K562 (cell line): ENCODE results near the gene RAB7A. TPM values are rescaled to one million over a fixed set of nuclear protein-coding genes. Genes with fewer than 3 reads are reported as not detected.

Experiments
- PREB ChIP-seq: sonication (generic); formaldehyde crosslinking; IDR thresholded peaks from 2 replicates; pipeline ENCODE4 v1.8.1; 2023; ENCODE audit warnings: mild to moderate bottlenecking, missing genetic modification reagents
- SNRNP70 ChIP-seq: fragments of 200-400 bp; formaldehyde crosslinking; optimal IDR thresholded peaks from 2 replicates; pipeline ENCODE3; 2017; ENCODE audit warnings: low read depth, low read length
- TRIM25 ChIP-seq: fragments of 450-650 bp; IDR thresholded peaks from 2 replicates; pipeline ENCODE4 v1.7.0; 2016; ENCODE audit warnings: borderline replicate concordance
- XRCC5 ChIP-seq: fragments of 200-400 bp; formaldehyde crosslinking; IDR thresholded peaks from 2 replicates; pipeline ENCODE4 v1.6.1; 2017; ENCODE audit warnings: low read depth, mild to moderate bottlenecking, low read length
- ZNF586 ChIP-seq: fragments of 450-650 bp; formaldehyde crosslinking; conservative IDR thresholded peaks from 2 replicates; pipeline ENCODE4 v1.4.0; 2020; ENCODE audit warnings: mild to moderate bottlenecking, moderate library complexity
- polyA plus RNA-seq, 8 experiments: library from polyadenylated mRNA; depleted of rRNA in 4 of 8; stranded (reverse) in 5 of 8; unstranded in 3 of 8; fragments of >200 nt; fragmentation: Nextera tagmentation in 2 of 8; fragmentation: Illumina TruSeq in 1 of 8; extraction: Ambion mirVana in 2 of 8; extraction: Trizol in 1 of 8; gene quantifications; 2 replicates each; pipeline versions ENCODE4 v1.2.1 to v1.2.3, GENCODE V29; 2011 to 2014; ENCODE audit warnings: inconsistent platforms in 1 of 8, missing spikeins in 1 of 8
- total RNA-seq, 7 experiments: library from RNA; depleted of rRNA in 6 of 7; stranded (reverse); fragments of >200 nt in 6 of 7; fragmentation: Illumina TruSeq in 2 of 7; extraction: Trizol in 2 of 7; gene quantifications; 2 replicates each; pipeline versions ENCODE4 v1.2.1 to v1.2.3, GENCODE V29; 2011 to 2021; ENCODE audit warnings: low replicate concordance in 1 of 7
- TF ChIP-seq, protein P1 (sequence below): sonication (generic); formaldehyde crosslinking; IDR thresholded peaks from 2 replicates; pipeline ENCODE4 v1.8.1; 2023; ENCODE audit warnings: mild to moderate bottlenecking, missing genetic modification reagents, moderate library complexity

RAB7A gene
- total and polyA plus RNA-seq, 9 of the 15 experiments (the other 6 are each of a cell fraction or from before 2014, with no cell fraction given) = 30.9 to 204 (median 72.8) TPM

- TF ChIP-seq ZNF586 (CRISPR knock-in tag) (no peak), TRIM25 (no peak), SNRNP70 (no peak), PREB (CRISPR knock-in tag) (no peak), XRCC5 (no peak)
- TF ChIP-seq, protein P1, sequence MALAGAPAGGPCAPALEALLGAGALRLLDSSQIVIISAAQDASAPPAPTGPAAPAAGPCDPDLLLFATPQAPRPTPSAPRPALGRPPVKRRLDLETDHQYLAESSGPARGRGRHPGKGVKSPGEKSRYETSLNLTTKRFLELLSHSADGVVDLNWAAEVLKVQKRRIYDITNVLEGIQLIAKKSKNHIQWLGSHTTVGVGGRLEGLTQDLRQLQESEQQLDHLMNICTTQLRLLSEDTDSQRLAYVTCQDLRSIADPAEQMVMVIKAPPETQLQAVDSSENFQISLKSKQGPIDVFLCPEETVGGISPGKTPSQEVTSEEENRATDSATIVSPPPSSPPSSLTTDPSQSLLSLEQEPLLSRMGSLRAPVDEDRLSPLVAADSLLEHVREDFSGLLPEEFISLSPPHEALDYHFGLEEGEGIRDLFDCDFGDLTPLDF (CRISPR knock-in tag) = no peak
Measured at GRCh38 chr3:128775906-128776542, 50.0 kb downstream of the RAB7A start (continued).
